ENCODE measurements around the gene MPDZ. TPM values are rescaled to one million over a fixed set of nuclear protein-coding genes. Genes with fewer than 3 reads are reported as not detected.

Gene MPDZ
- total RNA-seq, 4 donors from 2014 or later, result 34.2 to 53.9 (median 45.1) TPM

DNA sequence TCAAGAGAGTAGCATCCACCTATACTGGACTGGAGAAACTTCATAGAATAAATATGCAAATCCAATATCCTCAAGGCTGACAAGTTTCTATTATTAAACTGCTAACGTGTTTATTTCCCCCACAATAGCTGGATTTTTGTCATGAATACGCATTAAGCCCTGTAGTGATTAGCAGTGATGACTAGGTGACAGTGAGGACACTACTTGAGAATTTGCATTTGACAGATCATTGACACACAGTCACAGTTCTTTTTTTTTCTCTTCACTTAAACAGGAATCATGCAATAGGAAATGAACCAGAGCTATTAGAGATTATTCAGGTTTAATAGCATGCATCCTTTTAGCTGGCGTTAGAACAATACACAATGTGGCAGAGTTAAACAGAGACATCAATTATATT is 35.3 kb downstream of the MPDZ start:
- no peak for TF ChIP-seq POLR2A (IDR thresholded peaks at IDR 0.05)
- TF ChIP-seq, protein P1, sequence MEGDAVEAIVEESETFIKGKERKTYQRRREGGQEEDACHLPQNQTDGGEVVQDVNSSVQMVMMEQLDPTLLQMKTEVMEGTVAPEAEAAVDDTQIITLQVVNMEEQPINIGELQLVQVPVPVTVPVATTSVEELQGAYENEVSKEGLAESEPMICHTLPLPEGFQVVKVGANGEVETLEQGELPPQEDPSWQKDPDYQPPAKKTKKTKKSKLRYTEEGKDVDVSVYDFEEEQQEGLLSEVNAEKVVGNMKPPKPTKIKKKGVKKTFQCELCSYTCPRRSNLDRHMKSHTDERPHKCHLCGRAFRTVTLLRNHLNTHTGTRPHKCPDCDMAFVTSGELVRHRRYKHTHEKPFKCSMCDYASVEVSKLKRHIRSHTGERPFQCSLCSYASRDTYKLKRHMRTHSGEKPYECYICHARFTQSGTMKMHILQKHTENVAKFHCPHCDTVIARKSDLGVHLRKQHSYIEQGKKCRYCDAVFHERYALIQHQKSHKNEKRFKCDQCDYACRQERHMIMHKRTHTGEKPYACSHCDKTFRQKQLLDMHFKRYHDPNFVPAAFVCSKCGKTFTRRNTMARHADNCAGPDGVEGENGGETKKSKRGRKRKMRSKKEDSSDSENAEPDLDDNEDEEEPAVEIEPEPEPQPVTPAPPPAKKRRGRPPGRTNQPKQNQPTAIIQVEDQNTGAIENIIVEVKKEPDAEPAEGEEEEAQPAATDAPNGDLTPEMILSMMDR (IDR thresholded peaks at IDR 0.05), result no peak
- H3K27ac ChIP-seq, result no peak overlapping the region
- 88 to 91% methylated on average over 3 of the region's 3 CpGs for WGBS, 2 donors
- no peaks in the 10 kb centered on the region for H3K9me3 ChIP-seq
- no peak for DNase-seq
- no peaks in the 10 kb centered on the region for H3K27me3 ChIP-seq
- H3K4me3 ChIP-seq (replicated peaks in 1 of 3), result no peak overlapping the region
- no peaks in the 10 kb centered on the region for H3K36me3 ChIP-seq
- no peaks in the 10 kb centered on the region for H3K4me1 ChIP-seq
- intact Hi-C loops (cut with DNase I), result no loop called here

DNA sequence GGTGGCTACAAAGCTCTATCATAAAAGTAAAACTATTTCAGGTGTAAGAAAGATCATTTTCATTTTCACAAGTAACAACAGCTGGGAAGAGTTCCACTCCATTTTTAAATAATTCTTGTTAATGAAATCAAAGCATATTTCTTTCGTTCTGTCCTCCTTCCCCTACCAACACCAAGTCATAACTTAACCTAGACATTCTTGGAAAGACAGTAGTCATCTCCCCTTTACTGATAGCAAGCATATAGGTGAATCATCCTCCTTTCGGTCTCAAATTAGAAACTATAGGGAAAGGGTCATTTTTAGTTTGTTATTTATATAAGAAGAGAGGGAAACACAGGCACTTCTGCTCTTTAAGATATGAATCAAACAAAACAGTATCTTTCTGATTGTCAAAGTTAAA is 38.2 kb downstream of the MPDZ start:
- Histone ChIP-seq H3K27me3 (no peaks in the 10 kb centered on the region), H3K36me3 (no peaks in the 10 kb centered on the region), H3K4me1 (no peaks in the 10 kb centered on the region), H3K27ac (no peak overlapping the region), H3K9me3 (no peaks in the 10 kb centered on the region), H3K4me3 (replicated peaks in 1 of 3) (no peak overlapping the region)
- WGBS, 2 donors, result 92 to 95% methylated on average over 2 of the region's 2 CpGs
- intact Hi-C loops (cut with DNase I), result no loop called here
- no peak for DNase-seq
- TF ChIP-seq, protein P1 (IDR thresholded peaks at IDR 0.05), result no peak
- TF ChIP-seq POLR2A (IDR thresholded peaks at IDR 0.05), result no peak

DNA sequence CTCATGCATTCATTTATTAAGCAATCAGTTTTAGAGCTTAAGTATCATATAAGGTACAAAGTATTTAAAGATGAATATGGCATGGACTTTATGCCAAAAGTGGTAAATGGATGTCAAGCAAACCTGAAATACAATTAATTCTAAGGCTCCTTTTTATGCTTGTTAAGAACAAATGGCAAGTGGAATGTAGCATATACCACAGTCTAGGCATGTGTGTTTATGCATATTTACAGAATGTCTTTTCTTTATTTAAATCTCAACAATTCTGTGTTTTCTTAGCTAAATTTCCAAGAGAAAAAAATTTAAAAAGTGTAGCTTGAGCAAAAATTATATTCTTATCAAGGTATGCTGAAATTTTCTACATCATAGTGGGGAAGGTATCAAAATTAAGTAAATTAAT is 39.8 kb downstream of the MPDZ start:
- no peaks in the 10 kb centered on the region for H3K4me1 ChIP-seq
- no peaks in the 10 kb centered on the region for H3K27me3 ChIP-seq
- intact Hi-C loops (cut with DNase I), result no loop called here
- no peaks in the 10 kb centered on the region for H3K36me3 ChIP-seq
- H3K4me3 ChIP-seq (replicated peaks in 1 of 3), result no peak overlapping the region
- TF ChIP-seq, protein P1 (IDR thresholded peaks at IDR 0.05), result no peak
- TF ChIP-seq POLR2A (IDR thresholded peaks at IDR 0.05), result no peak
- H3K27ac ChIP-seq, result no peak overlapping the region
- no peak for DNase-seq
- no peaks in the 10 kb centered on the region for H3K9me3 ChIP-seq

DNA sequence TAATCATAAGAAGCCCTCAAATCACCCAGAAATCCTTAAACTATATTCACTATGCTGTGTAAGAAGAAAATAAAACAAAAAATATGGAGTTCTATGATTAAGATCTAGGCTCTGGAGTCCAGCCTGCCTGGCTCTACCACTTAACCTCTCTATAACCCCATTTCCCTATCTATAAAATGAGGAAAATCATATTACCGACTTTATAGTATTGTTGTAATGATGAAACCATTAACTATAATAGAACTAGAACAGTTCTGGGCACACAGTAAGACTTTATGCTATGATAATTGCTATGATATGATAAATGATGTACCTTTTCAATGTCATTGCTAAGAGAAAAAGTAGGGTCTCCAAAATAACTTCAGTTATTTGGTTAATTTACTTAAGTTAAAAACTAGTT is 40.3 kb downstream of the MPDZ start:
- 80 to 83% methylated on average over 1 of the region's 1 CpG for WGBS, 2 donors
- no peak for DNase-seq
- TF ChIP-seq, protein P1 (IDR thresholded peaks at IDR 0.05), result no peak
- Histone ChIP-seq H3K27me3 (no peaks in the 10 kb centered on the region), H3K4me1 (no peaks in the 10 kb centered on the region), H3K4me3 (replicated peaks in 1 of 3) (no peak overlapping the region), H3K9me3 (no peaks in the 10 kb centered on the region), H3K27ac (no peak overlapping the region), H3K36me3 (no peaks in the 10 kb centered on the region)
- intact Hi-C loops (cut with DNase I), result no loop called here

DNA sequence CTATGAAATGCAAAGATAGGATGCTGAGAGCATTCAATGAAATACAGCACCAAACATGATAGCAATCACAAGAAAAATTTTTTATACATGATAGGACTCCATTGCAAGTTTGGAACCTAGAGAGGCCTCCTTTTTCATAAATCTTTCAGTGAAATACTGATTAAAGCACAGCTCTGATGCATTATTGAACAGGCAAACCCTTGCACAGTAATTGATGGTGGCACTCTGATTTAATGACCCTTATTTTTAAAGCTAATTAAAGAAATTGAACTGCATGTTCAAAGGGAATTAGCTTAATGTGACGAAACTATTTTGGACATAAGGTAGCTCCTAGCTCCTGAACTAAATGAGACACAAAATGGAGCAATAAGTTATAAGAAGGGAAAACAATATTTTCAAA is 44.6 kb downstream of the MPDZ start:
- H3K27ac ChIP-seq, result no peak overlapping the region
- no peak for DNase-seq
- intact Hi-C loops (cut with DNase I), result no loop called here
- H3K9me3 ChIP-seq, result no peaks in the 10 kb centered on the region
- WGBS, 2 donors, result 90 to 96% methylated on average over 1 of the region's 1 CpG
- H3K27me3 ChIP-seq, result no peaks in the 10 kb centered on the region
- no peaks in the 10 kb centered on the region for H3K4me1 ChIP-seq
- TF ChIP-seq, protein P1 (IDR thresholded peaks at IDR 0.05), result no peak
- TF ChIP-seq POLR2A (IDR thresholded peaks at IDR 0.05), result no peak
- H3K36me3 ChIP-seq, result no peaks in the 10 kb centered on the region
- H3K4me3 ChIP-seq (replicated peaks in 1 of 3), result no peak overlapping the region

Data from thyroid gland (tissue), 4 donors.